Amygdala (tissue), 56 donors: ENCODE data around the gene CLCF1.

Experiments
- DNase-seq, 56 donors: peaks; one replicate each; lab custom pipeline; 2025; lab: John Stamatoyannopoulos, UW

CLCF1 gene

GRCh38 chr11:67376873-67377808, 3.7 kb upstream of the CLCF1 start:
- DNase-seq = no peak

GRCh38 chr11:67376063-67376820, 2.8 kb upstream of the CLCF1 start:
- DNase-seq = no peak

- no peak for DNase-seq
Observed at GRCh38 chr11:67375320-67376055, 2.1 kb upstream of the CLCF1 start.

GRCh38 chr11:67374571-67375281, 1.3 kb upstream of the CLCF1 start:
- DNase-seq = no peak

- DNase-seq = peak in 15 of 56 donors; percentile 14 to 64 (median 33)
Observed at GRCh38 chr11:67373648-67374570, 511 bp upstream of the CLCF1 start.

GRCh38 chr11:67372321-67372992, 941 bp downstream of the CLCF1 start:
- peak in 1 of 56 donors; percentile 41 for DNase-seq

GRCh38 chr11:67371911-67372320, 1.5 kb downstream of the CLCF1 start:
- DNase-seq = no peak

- DNase-seq = no peak
Observed at GRCh38 chr11:67371189-67371910, 2.0 kb downstream of the CLCF1 start.

GRCh38 chr11:67370351-67371076, 2.9 kb downstream of the CLCF1 start:
- no peak for DNase-seq

- DNase-seq = no peak
Observed at GRCh38 chr11:67369801-67370284, 3.6 kb downstream of the CLCF1 start.

GRCh38 chr11:67369275-67369674, 4.1 kb downstream of the CLCF1 start:
- DNase-seq = no peak

- DNase-seq = no peak
Observed at GRCh38 chr11:67368621-67369020, 4.8 kb downstream of the CLCF1 start.

GRCh38 chr11:67367761-67368227, 5.6 kb downstream of the CLCF1 start:
- no peak for DNase-seq

GRCh38 chr11:67366961-67367760, 6.2 kb downstream of the CLCF1 start:
- DNase-seq = no peak

GRCh38 chr11:67366546-67366945, 6.9 kb downstream of the CLCF1 start:
- no peak for DNase-seq
